NCI-H146 treated with DMSO at 0.1 percent for 48 hours (cell line): ENCODE measurements around the gene GBGT1.
A peak's percentile ranks its signal among the peaks of the same experiment; 100 is the strongest.
"Not testable (repeated sequence)": the region's sequence is repeated elsewhere in the genome, so short reads cannot be mapped to it uniquely, and the experiment has no call there.

Source experiments
- DNase-seq: peaks from one replicate; lab custom pipeline; 2025; ENCODE audit not compliant: unreplicated experiment; lab: John Stamatoyannopoulos, UW

The GBGT1 gene

DNA sequence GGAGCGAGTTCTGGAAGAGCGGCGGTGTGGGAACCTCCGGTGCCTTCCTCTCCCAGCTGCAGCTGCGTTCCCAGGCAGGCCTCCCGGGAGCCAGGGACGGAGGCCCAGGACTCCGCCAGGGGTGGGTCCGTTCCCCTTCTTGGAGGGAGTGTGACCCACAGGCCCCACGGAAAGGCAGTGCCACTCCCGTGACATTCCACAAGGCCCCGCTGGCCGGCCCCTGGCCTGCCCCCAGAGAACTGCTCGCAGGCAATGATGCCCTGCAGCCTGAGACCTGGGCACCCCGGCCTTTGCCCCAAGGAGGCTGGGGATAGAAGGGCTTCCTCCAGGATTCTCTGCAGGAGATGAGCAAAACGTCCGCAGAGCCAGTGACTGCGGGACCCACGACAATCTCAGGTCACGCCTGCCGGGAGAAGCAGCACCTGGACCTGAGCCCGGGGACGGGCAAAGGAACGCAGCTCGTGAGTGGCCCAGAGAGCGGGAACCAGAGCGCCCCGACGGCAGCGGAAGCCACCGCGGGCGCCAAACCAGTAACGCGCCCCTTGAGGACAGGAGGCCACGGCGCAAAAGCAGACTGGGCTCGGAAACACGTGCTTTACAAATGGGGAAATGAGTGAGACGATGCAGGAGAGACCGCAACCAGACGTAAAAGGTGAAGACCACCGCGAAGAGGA, 36.1 kb upstream of the GBGT1 start:
- DNase-seq = no peak

DNA sequence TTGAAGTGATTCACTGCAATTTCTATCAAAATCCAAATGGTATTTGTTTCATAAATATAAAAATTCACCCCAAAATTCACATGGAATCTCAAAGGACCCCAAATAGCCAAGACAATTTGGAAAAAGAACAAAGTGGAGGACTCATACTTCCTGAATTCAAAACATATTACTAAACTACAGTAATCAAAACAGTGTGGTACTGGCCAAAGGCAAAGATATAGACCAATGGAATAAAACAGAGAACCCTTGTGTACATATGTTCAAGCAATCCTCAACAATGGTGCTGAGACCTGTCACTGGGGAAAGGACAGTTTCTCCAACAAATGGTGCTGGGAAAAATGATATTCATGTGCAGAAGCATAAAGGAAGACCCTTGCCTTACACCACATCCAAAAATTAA, 31.3 kb upstream of the GBGT1 start:
- no peak for DNase-seq

DNA sequence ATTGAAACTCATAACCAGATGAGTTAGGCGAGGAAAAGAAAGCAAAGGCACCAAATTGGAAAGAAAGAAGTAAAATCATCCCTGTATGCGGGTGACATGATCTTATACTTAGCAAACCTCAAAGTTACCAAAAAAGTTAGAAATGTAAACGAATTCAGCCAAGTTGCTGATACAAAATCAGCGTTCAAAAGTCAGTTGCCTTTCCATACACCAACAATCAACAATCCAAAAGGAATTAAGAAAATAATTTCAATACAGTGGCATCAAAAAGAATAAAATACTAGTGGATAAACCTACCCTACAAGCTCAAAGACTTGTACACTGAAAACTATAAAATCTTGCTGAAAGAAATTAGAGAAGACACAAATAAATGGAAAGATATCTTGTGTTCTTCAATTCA, 30.9 kb upstream of the GBGT1 start:
- DNase-seq = no peak

DNA sequence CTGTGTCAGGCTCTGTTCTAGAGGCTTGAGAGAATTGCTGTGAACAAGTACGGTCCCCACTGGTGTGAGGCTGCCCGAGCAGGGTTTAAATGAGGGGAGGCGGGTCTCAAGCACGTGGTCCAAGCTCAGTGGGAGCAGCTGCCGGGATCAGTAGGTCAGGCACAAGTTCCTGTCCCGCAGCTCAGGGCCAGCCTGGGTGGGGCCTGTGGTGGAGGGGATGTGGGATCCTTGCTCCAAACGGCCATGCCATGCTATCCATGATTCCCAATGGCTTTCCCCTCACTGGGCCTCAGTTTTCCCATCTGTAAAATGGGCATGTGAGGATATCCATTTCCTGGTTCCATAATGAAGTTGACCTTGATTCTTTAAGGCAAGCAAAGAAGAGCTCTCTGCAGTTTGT, 28.3 kb upstream of the GBGT1 start:
- no peak for DNase-seq

DNA sequence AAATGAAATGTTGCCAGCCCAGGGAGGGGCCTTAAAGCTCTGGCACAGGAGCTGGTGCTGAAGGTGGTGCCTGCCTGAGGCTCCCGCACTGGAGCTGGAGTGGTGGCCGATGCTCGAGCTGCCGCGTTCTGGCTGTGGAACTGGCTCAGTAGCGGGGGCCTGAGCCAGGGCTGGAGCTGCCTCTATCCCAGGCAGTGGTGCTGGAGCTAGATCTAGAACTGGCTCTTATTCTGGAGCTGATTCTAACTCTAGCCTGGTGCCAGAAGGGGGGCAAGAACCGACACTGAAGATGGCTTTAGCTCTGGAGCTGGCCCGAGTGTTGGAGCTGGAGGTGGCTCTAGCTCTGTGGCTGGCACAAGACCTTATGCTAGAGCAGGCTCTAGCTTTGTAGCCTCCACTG, 26.1 kb upstream of the GBGT1 start:
- no peak for DNase-seq

DNA sequence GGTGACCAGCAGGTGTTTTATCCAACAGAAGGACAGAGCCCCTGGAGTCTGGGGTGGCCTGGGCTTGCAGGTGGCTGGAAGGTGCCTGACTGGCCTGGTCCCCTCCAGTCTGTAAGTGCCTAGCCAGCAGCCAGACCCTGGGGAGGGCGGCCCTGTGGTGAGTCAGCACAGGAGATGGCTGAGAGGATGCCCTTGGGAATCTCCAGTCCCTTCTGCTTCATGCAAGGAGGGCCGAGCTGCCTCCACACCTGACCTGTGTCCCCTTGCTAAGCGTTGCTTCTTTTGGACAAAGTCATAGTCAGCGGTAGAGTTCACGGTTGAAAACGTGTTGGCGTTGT, 25.1 kb upstream of the GBGT1 start:
- DNase-seq = no peak

DNA sequence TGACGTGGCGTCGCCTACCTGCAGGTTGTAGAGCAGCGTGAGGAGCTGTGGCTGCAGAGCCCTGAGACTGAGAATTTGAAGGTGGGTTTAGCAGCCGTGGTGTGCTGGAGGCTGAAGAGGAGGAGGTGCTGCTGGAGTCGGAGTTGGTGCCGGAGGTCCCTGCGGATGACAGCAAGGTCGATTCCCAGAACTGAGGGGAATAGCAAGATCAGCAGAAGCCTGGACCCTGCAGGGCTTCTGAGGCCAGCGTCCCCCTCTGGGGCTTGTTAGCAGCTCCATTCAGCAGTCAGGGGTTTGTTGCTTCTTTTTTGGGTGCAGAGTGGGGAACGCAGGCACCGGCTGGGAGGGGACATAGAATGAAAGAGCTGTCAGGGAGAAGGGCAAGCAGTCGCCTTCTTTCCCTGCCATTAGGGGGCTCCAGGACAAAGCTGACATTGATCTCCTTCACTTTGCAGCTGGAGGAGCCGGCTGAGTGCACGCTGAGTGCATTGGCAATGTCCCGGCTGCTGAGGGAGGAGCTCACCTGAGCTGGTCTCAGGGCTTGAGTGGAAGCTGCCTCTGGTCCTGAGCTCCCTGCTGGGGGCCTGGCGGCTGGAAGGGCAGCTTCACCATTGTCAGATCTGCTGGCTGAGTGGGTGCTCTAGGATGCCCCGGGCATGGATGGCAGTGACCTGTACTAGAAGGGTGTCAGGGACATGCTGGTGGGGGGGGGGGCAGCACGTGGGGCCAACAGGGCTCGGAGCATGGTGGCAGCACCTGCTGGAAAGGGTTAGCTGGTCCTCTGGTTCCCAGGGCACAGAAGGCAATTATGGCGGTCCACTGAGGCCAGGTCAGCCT, 24.5 kb upstream of the GBGT1 start:
- peak; percentile 22 for DNase-seq

DNA sequence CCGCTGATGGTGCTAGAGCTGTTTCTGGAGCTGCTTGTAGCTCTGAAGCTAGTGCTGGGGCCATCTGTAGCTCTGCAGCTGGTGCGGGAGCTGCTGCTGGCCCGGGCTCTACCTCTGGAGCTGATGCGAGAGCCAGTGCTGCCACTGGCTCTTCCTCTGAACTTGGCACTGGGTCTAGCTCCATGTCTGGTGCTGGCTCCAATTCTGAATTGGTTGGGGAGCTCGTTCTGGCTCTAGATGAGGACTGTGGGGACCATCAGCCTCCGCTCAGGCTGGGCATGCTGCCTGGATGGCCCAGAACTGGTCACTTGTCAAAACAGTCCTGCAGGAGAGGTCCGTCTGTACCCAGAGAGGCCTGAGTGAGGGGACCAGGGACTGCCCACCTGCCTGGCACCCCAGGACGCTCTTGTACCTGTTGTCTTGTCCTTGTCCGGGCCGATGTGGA, 23.9 kb upstream of the GBGT1 start:
- no peak for DNase-seq

DNA sequence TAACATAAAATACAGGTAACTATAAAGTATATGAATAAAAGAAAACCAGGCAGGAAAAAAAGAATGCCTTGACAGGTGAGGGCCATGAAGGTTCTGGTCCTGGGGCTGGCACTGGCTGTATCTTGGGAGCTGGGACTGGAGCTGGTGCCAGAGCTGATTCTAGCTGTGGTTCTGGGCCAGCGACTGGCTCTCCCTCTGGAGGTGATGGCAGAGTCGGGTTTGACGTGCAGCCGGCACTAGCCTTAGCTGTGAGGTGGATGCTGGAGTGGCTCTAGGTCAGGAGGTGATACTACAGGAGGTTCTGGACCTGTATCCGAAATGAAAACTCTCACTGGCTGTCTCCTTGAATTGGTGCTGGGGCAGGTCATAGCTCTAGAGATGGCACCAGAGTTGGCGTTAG, 23.0 kb upstream of the GBGT1 start:
- DNase-seq = no peak

DNA sequence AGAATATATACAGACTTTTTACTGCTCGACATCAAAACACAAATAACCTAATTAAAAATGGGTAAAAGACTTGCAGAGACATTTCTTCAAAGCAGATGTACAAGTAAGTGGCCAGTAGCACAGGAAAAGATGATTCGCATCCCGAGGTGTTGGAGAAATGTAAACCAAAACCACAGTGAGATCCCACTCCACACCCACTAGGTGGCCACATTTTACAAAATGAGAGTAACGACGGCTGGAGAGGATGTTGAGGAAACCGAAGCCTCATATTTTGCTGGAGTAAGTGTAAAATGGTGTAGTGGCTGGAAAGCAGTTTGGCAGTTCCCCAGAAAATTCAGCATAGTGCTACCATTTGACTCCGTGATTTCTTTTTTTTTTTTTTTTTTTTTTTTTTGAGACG, 21.3 kb upstream of the GBGT1 start:
- DNase-seq = no peak

DNA sequence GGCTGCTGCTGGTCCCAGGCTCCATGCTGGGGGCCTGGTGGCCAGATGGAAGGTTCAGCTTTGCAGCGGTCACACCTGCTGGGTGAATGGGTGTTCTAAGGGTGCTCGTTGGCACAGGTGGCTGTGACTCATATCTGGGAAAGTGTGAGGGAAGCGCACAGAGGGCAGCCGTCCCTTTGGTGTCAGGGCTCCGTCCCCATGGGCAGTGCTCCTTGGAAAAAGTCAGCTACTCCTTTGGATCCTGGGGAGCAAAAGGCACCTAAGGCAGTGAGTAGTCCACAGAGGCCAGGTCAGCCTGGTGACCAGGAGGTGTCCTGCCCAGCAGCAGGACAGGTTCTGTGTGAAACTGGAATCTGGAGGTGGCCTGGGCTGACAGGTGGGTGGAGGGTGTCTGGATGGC, 18.4 kb upstream of the GBGT1 start:
- DNase-seq = no peak

DNA sequence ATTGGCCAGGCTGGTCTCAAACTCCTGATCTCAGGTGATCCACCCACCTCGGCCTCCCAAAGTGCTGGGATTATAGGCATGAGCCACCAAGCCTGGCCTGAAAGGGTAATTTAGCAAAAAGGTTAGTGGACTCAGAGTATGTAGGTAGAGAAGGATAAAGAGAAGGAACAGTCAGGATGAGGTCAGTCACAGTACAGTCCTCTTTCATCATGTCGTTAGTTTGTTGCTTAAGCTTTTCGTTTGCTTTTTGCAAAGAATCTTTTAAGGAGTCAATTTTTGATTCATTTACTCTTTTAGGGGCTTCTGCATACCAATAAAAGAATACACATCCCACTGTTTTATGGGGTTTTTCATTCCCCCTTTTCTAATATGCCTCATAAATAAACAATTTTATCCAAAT, 17.8 kb upstream of the GBGT1 start:
- no peak for DNase-seq

DNA sequence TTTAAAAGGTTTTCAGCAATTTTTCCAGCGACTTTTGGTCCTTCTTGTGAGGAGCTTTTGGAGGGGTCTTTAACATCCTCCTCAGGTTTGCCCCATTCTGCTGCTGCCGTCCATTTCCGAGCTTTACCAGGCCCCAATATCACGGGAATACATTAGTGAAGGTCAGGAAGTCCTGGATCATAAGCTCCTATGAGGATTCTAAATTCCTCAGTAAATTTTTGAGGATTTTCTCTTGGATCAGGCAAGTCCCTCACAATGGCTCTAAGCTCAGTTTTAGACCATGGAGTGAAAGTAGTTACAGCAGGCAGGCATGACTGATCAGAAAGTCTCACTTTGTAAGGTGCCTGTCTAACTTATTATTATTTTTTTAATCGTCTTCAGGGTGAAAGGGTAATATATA, 17.2 kb upstream of the GBGT1 start:
- no peak for DNase-seq

DNA sequence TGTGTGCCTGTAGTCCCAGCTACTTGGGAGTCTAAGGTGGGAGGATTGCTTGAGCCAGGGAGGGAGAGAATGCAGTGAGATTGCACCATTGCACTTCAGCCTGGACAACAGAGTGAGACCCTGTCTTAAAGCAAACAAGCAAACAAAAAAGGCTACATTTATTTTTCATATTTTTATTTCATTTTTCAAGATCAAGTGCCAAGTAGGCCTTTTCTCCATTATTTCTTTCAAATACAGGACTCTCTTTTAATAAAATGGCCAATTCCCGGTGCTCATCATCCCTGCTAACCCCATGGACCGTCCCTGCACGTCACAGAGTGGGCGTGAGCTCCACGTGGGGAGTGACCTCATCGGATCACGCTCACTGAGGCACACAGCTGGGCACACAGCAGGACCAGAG, 9.3 kb upstream of the GBGT1 start:
- no peak for DNase-seq

DNA sequence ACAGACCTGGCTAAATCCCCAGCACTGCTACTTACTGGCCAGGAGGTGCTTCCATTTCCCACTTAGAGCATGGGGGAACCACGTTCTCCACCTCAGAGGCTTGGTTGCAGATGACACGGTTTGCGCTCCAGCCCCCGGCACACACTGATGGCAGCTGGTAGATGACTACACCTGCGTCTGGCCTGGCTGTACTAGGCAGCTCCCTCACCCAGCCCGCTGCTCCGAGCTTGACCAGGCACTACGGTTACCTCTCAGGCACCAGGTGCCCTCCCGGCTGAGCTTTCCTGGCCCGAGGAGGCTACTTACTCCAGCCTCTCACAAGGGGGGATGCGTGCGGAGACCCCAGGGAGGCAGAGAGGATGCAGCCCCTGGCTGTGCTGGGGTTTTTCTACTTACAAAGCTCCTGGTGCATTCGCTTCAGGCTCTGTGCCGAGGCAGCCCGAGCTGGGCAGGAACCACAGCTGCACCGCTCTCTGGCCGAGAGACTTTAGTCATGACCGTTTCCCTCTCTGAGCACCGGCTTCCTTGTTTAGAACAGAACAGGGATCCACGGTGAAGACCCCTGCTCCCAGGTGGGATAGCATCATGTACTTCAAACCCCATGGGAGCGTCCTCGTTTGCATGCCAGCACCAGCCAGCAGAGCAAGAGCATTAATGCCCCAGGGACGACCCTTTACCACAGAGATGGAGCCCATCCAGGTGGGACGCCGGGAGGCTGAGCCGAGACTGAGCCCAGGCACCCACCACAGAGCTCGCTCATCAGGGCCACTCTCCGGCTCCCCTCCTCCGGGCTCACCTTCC, 7.6 kb upstream of the GBGT1 start:
- no peak for DNase-seq

DNA sequence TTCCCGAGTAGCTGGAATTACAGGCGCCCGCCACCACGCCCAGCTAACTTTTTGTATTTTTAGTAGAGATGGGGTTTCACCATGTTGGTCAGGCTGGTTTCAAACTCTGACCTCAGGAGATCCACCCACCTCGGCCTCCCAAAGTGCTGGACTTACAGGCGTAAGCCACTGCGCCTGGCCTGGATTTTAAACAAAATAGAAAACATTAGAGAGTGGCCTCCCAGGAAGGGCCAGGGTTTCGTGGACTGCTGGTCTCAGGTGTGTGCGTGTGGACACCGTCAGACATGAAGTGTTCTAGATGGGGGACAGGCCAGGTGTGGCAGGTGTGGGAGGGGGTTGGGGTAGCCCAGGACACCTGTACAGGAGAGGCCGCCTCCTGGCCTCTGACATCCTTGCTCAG, 7.0 kb upstream of the GBGT1 start:
- DNase-seq = no peak

DNA sequence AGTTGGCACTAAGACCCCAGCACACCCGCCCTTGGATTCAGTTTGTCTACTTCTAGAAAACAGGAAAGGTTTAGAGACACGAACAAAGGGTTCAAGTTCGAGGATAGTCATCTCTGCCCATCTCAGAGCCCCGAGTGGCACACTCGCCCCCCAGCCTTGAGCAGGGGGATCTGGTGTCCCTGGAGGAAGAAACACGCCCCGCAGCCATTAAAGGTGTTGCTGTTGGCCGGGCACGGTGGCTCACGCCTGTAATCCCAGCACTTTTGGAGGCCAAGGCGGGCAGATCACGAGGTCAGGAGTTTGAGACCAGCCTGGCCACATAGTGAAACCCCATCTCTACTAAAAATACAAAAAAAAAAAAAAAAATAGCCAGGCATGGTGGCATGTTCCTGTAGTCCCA, 6.0 kb upstream of the GBGT1 start:
- not testable (repeated sequence) for DNase-seq

DNA sequence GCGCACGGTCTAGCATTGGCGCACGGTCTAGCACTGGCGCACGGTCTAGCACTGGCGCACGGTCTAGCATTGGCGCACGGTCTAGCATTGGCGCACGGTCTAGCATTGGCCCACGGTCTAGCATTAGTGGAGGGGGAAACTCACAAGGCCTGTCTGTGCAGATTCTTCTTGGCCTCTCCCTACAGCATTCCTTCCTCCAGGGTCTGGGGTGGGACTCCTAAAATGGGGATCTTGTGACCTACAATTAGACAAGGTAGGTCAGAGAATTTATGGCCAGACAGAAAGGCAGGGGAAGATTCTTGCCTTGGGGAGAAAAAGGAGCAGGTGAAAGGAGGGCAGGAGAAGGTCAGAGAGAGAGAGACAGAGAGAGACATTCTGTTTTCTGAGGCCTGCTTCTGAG, 5.4 kb upstream of the GBGT1 start:
- DNase-seq = no peak

DNA sequence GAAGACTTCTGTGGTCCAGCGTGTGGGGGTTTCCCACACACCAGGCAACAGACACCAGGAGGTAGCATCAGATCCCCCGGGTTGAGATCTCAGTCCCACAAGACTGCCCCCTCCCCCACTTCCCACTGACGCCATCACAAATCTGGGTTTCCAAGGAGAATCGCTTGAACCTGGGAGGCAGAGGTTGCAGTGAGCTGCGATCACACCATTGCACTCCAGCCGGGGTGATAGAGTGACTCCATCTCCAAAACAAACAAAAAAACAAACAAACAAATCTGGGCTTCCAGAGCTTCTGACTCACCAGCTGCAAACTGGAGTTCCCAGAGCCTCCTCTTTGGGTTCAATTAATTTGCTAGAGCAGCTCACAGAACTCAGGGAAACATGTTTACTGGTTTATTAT, 4.7 kb upstream of the GBGT1 start:
- DNase-seq = no peak

DNA sequence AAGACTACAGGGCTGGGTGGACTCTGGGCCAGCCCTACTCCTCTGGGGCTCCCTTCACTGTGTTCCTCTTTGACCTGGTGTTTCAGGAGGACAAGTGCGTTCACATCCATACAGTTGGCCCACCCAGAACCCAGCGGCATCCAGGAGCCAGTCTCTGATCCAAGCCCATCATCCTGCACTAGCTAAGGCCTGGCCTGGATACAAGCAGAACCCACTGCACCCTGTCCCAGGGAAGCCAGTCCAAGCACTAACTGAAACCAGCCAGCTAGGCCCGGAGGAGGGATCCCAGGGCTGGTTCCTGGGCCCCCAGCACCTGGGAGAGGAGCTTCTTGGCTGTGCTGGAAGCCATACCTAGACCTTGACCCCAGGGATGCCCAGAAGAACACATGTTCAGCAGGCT, 4.1 kb upstream of the GBGT1 start:
- DNase-seq = no peak

DNA sequence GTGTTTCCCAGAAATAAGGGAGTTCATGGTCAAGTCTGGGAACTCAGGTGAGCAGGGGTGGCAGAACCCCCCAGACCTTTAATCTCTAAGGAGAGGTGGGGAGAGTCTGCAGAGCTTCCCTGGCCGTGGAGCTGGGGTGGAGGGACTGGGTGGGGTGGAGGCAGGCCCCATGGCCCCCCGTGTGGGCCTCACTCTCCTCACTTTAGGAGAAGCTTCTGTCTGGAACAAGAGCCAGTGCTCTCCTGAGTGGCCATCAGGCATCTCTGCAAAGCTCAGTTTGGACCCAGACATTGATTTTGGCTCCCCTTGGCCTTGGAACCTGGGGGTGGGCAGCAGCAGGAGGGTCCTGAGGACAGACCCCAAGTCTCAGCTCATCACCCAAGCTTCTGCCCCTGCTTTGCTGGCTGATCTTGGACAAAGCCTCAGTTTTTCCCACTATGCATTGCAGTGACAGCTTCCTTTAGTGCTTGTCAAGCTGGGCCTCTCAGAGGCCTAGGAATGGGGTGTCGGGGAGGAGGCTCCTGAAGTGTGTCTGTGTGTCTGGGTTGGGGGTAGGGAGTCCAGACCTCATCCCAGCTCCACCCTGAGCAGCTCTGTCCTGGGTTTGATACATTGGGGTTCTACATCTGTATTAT, 3.5 kb upstream of the GBGT1 start:
- no peak for DNase-seq

DNA sequence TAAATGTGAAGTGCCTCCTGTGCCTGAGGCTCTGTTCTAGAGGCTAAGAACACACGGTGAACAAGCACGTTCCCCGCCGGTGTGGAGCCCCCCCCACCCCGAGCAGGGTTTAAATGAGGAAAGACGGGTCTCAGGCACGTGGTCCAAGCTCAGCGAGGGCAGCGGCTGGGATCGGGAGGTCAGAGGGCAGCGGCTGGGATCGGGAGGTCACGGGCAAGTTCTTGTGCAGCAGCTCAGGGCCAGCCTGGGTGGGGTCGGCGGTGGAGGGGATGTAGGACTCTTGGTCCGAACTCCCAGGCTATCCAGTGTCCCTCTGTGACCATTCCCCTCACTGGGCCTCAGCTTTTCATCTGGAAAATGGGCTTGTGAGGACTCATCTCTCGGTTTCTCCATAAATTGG, 2.7 kb upstream of the GBGT1 start:
- no peak for DNase-seq
